Fibroblast of skin of left quadriceps (primary cell): Measurements from ENCODE around the gene HIF1AN.

Source experiments
- DNase-seq, 2 experiments: peaks; one replicate each; pipeline ENCODE4 v3.0.0-alpha.2; 2013; ENCODE audit warnings: low read depth in 2 of 2

The HIF1AN gene

DNA sequence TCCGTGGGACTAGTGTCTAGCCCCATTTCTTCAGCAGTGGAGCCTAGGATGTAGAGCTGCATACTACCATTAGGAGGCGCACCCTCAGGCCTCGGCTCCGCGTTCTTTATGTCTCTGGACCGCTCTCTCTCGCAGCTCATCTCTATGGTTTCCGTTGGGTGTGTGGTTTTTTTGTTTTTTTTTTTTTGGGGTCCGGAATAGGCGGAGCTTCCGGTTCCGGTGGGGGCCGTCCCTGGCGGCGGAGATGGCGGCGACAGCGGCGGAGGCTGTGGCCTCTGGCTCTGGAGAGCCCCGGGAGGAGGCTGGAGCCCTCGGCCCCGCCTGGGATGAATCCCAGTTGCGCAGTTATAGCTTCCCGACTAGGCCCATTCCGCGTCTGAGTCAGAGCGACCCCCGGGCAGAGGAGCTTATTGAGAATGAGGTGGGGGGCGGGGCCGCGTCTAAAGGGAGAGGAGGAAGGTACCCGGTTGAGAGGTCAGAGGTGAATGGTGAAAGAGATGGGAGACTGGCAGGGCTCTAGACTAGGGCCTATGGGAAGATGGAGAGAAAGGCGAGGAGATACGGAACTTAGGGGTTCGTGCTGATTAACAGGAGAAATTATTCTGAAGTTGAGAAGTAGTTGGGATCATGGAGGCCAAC, at the start of gene HIF1AN:
TSS of gene HIF1AN (plus strand) at position 229 of the 639 bp plus-strand sequence. CDS start at position 245, 16 bp downstream.
- DNase-seq, result peak; percentile 91 to 92

DNA sequence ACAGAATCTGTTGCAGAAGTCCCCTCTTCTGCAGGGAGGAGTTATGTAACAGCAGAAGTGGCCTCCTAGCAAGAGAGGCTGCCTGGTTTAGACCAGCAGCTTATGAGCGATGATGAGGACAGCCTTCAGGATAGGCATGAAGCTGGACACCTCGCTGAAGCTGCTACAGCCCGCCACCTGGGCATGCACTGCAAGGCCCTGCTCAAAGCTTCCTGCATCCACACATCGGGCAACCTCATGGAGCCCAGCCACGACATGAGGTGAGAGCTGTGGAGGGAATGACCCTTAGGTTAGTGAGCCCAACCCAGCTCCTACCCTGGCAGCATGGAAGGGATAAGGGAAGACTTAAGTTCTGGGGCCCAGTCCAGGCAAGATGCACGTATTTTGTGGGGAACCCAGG, 48.2 kb upstream of the HIF1AN start:
- no peak for DNase-seq

DNA sequence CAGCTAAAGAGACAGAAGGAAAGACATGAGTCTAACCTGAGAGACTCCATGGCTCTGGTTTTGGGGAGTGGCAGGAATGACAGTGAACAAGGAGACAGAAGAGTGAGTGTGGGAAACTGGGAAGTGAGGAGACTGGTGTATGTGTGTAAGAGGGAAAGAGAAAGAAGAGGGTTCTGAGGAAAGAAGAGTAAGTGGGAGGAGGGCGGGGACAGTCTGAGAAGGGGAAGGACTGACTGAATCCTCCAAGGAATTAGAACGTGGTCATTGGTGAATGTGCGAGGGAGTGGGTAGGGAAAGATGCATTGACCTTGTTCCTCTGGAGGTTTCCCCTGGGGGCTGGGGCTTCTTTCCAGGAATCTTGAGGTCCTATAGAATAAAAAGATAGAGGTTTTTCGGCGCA, 46.3 kb upstream of the HIF1AN start:
- no peak for DNase-seq

DNA sequence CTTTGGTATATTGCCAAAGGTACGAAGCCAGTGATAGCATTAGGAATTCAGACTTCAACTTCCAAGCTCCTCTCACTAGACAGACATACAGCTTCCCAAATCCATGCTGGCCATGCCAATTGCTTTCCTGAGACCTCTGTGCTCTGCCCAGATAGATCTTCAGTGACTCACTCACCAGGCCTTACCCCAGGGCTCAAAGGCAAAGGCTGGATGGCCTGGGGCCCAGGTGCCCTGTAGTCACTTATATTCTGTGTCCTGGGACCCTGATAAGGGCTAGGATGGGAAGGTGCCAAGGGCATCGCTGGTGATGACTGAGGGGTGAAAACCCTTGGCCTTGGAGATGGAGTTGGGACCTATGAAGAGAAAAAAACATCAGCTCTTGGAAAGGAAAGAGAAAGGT, 45.2 kb upstream of the HIF1AN start:
- no peak for DNase-seq

DNA sequence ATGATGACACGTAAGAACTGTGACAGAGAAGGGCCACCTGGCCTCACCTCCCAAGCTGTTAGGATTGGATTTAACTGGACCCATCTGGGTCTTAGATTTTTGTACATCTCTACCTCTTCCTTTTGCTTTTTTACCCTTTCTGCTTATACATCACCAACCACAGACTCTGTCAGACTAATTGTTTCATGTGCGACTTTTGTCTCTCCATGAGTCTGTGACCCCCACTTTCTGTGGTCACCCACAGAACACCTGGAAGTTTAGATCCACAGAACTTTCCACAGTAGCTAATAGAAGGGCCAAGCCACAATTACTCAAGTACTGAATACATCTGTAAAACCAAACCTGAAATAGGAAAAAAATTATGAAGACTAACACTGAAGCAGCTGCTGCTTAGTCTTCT, 39.2 kb upstream of the HIF1AN start:
- DNase-seq, result no peak

DNA sequence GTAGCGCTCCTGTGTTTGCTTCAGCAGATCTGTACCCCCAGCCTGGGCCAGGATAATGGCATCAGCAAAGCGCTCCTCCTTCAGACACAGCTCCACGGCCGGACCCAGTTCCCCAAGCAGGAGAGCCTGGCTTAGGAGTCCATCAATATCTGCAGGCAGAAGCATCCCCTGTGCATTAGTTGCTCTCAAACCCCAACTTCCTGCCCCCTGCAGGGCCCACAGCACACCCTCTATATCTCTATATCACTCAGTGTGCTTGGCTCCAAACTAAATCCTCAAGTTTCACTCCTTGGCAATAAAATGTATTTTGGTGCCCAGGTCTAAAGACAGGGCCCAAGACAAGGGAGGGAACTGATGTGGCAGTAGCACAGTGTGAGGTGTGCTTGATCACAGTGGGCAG, 37.7 kb upstream of the HIF1AN start:
- DNase-seq, result no peak

DNA sequence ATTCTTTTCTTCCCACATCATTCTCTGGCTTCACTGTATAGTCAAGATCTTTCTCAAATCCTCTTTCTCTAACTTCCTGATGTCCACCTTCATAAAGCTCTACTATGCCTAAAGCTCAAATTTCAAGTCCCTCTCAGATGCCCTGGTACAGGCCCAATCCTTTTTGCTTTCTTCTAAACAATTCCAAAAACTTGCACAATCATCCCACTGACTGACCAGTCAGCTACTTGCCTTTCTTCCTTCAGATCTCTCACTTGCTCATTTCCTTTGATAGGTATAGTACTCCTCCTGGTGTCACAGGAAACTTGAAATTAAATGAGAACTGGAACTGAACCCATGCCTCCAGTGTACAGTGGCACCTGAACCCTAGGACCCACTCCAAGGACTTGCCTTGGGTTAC, 34.3 kb upstream of the HIF1AN start:
- DNase-seq, result no peak

DNA sequence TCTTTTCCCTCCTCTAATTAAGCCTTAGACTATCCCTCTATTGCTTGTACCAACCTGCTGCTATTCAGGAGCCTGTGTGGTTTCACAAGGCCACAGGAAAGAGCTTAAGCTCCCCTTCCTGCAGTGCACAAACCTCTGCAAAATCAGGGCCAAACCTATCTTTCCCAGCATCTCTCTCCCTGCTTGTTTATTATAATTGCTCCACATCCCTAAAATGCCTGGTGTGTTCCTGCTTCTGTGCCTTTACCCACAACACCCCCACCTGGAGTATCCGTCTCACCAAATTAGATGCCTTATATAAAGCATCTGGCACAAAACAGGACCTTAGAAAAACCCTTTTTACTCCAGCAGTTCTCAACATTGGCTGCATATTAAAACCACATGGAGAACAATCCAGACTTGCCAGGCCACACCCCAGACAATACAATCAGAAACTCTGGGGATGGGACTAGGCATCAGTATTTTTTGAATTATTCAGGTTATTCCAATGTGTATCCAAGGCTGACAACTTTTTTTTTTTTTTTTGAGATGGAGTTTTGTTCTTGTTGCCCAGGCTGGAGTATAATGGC, 32.7 kb upstream of the HIF1AN start:
- peak in 1 of 2 experiments; percentile 11 for DNase-seq

DNA sequence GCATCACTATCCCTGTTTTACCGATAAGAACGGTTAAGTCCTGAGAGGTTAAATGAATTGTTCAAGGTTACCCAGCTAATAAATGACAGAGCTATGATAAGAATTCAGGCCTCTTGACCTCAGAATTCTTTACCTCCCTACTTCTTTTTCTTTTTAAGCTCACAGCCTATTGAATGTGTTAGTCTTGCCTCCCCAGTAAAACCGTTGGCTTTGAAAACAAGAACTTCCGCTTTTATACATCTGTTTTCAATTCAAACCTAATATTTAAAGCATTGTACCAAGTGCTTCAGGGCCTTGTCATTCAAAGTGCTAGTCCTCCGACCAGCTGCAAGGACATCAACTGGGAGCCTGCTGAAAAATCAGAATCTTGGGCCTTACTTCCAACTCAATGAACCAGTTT, 31.6 kb upstream of the HIF1AN start:
- DNase-seq, result peak in 1 of 2 experiments; percentile 56

DNA sequence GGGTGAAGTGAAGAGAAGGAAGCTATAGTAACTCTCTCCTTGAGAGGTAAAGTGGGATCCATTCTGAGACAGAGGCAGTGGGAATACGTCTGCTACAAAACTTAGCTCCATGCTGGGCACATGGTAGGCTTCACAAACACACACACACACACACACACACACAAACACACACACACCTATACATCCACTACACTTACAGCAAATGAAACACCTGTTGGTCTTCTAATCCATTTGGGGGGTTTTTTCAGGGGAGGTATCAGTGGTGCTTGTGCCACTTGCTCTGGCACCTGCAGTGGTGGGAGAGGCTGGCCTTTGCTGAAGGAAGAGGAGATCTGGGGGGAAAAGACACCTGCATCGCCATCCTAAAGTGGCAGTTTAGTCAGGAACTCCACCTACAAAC, 30.6 kb upstream of the HIF1AN start:
- no peak for DNase-seq

DNA sequence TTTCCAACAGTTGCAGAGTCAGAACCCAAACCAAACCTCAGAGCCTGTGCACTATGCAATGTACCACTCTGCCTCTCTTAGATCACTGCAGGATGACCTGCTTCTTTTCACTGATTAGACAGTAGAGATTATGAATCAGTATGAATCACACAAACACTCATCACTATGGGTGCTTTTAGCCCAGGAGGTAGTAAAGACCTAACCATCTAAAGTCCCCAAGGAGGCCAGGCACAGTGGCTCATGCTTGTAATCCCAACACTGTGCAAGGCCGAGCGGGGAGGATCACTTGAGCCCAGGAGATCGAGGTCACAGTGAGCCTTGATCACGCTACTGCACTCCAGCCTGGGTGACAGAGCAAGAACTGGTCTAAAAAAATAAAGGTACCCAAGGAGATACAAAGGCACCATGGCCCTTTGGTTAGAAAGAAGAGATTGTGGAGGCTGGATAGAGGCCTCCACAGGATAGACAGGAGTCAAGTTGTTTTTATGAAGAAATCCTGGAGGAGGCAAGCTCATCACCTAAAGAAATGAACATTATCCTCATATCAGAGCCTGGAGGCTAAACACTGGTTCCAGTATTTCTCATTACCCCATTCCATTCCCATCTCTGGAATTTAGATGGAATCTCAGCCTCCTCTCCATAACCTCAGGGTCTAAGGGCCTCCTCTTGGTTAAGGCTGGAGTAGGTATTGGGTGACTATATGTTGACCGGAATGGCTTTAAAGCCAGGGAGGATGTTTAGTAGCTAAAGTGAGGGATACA, 29.0 kb upstream of the HIF1AN start:
- DNase-seq, result peak in 1 of 2 experiments; percentile 36

DNA sequence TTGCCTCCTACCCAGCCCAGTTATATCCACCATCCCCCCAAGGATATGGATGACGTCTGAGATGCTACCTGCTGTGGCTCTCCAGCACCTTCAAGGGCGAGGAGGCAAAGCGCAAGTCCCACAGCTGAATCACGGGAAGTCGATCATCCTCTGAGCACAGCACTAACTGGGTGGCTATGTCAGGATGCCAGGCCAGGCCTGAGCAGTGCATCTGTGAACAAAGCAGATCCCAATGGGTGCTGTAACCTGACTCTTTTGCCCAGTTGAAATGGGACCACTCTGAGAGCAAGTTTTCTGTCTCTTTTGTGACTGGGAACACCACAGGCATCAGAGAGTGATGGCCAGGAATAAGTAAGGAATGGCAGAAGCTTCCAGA, 28.4 kb upstream of the HIF1AN start:
- DNase-seq, result no peak

DNA sequence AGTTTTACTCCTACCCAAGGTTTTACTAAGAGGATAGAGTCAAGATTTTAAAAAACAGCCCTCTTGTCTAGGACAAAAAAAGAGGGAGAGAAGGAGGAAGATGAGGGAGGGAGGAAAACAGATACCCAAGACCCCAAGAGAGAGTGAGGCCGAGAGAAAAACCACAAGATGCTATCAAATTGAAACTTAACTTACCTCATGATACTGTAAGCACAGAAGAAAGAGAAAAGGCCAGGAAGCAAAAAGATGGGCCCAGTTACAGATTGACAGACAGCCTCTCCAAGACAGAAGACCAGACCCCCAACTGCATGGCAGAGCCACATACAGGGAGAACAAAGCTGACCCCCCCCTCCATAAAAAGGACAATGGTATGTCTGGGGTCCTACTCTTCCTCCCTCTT, 27.5 kb upstream of the HIF1AN start:
- no peak for DNase-seq

DNA sequence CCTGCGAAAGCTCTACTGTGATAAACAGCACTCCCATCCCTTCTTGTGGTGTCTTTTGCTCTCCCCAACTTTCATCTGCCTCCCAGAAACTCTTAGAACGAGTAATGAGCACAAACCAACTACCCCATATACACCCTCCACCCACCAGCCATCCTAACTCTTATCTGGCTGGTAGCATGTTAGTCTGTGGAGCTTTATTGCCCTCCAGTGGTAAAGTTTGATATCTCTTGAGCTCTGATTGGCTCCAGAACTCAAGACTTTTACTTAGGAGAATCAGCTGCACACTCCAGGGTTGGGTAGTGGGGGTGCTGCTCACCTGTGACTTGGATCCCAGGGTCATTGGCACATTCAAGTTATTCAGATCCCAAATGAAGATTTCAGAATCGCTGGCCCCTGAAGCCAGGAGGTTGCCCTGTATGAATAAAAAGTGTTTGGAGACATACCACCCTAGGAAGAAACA, 27.0 kb upstream of the HIF1AN start:
- peak; percentile 34 to 42 for DNase-seq

DNA sequence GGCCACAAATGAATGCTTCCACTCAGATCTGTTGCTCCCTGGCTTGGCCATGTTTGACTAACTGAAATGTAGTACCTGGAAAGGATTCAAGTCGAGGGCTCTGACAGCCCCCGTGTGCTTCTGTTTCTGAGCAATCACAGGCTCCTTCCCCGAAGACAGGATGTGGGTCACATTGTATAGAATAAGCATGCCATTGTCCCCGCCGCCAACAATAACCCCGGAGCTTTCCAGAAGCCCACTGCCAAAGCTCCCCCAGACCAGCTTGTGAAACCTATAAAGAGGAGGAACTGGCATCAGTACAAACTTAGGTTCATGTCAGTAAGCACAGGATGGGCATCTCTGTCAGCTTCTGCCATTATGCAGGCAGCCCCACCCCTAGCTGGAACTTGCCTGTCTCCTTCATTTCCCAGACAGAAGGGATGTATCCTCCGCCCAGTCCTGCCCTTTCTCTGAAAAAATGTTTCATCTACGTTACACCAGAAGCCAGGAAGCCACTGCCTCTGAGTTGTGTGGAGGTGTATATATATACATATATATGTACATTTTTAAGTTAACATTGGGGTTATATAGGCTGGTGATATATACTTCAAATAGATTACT, 26.4 kb upstream of the HIF1AN start:
- DNase-seq, result no peak

DNA sequence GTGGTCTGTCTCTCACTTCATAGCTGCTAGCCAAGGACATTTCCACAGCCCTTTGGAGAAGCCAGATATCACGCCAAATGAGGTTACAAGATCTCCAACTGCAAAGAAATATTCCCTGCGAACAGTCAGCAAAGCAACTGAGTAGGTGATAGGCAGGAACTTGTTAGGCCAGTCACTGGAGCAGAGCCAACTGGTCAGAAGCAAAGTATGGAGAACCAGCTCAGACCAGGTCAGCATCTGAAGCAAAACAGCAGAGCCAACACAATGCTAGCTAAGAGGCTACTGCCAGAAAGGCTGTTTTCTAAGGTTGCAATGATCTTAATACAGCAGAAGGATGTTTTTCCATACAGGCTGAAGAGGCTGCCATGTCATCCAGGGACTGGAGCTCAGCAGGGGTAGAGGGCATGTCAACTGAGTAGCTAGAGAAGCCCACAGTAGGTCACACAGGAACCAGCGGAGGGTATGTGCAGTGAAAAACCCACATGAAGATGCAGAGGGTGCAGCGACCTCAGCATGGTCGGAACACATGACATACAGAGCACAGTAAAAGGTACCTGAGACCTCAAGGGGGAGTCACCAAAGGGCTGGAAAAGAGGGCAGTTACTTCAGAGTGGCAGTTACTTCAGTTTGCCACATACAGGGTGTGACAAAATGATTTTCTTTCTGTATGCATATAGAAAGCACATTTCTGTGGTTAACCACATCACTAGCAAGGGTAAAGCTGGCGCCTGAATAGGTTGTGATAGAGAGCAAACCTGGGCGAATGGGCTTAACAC, 25.0 kb upstream of the HIF1AN start:
- no peak for DNase-seq

DNA sequence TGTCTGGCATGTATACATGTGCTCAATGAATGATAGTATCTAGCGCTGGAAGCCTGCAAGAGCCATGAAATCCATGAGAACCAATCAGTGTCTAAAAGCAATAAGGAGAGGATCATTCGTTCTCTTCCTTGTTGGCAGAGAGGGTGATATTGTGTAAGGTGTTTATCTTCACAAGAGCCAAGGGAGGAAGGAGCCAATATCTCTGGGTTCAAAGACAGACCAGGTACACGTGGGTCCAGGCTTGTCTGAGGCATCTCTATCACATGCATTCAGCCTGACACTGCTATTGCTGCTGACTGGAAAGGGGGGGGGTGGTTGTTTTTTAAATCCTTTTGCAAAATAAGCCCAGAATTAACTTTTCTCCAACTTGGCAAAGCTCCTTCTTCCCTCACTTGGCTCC, 20.1 kb upstream of the HIF1AN start:
- DNase-seq, result no peak

DNA sequence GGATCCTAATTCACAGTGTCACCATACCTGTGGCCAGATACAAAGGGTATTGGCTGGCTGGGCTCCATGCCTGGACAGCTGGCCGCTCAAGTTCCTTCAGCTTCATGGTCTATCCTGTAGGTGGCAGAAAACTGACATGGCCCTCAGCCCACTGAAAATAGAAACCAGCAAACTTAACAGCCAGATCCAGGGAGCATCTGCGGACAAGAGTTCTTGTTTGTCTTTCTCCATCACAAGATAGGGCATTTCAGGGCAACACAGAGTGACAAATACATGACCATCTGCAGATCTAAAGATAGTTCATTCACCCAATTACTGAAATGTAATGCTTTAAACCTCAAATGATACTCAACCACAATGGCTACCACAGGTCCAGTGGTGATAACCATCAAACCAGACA, 18.9 kb upstream of the HIF1AN start:
- no peak for DNase-seq

DNA sequence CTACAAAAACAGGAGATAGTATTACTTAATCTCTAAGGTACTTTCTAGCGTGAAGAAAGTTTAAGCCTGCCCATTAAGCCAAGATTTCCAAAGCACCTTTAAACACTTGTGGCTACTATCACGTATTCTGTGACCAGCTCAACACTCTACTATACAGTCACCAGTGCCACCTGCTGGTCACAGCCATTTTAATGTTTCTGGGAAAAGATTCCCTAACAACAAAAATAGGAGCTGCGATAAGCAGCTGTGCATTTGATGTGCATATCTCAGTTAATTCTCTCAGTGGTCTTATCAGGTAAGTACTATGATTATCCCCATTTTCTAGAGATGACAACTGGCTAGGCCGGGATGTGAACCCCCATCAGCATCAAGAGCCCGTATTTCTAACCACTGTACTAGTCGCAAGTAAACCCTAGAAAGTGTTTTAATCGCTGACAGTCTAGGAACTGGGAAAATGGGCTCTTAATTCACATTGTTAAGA, 16.9 kb upstream of the HIF1AN start:
- peak in 1 of 2 experiments; percentile 27 for DNase-seq

DNA sequence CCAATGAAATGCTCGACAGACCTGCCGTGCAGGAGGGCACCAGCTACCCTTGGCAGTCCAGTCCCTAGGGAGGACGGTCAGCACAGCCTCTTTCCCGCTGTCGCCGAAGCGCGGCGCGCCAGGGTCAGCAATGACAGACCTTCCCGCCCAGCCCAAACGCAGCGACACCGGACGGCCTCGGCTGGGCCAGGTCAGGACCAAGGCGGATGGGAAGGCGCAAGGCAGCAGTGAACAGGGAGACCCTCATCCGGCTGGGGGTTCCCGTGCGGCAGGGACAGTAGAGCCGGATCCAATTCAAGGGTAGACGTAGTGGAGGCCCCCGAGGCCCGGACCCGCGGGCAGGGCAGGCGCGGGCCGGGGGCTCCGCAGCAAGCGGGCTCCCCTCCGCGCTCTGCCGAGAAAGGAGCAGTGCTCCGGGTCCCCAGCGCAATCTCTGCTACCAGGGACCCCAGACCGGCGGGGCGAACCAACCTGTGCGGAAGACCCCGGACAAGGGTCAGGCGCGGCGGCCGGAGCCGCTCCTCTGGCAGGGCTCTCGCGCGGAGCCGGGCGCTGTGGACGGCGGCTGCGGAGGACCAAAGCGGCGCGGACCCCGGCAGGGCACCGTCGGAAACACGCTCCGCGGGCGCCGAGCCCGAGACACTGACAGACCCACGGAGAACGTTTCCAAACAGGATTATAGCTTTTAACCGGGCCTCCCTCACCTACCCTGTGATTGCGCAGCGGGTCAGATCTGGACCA, 16.3 kb upstream of the HIF1AN start, which contains the start of gene SEC31B:
TSS of gene SEC31B (minus strand) at position 551 of the 741 bp plus-strand sequence. CDS start 2,909 bp downstream, outside the sequence.
- DNase-seq, result no peak

DNA sequence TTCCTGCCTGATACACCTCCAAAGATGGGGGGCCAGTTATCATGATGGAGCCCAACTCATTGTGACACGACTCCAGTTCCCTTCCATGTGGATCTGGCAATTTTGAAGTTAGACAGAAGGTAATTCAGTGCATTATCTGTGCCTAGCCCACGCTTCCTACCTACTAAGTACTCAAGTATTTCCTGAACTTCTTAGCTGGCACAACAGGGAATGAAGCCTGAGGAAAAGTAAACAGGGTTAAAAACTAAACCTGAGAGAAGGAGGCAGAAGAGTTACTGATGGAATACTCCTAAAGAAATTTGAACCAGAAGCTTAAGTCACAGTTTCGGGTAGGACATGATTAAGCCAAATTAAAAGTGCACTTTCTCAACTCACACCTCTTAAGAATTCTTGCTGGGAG, 14.9 kb upstream of the HIF1AN start:
- DNase-seq, result no peak
